ENCODE results near the gene MYO1C.

Gene MYO1C

GRCh38 chr17:1484676-1485422 lies 7.6 kb downstream of the MYO1C start:
- DNase-seq (ENCODE audit: low spot score), result peak; percentile 47

DNA sequence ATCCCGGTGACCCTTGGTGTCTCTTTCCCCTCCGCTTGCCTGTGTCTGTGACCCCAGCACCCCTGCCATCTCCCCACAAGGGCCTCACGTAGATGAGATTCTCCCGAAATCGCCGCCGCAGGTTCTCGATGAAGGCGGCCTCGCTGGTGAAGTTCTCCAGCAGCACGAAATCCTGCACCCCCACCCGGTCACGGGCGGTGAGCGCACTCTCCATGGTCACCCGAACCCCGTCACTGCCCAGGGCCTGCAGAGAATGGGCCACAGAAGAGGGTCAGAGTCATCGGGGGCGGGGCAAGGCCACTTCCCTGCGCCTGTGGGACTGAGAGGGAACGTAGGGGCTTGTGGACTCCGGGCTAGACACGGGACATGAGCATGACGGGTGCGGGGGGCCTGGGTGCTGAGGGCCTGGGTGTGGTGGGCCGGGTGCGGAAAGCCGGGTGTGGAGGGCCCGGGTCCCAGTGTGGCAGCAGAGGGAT lies 8.4 kb downstream of the MYO1C start:
- no peak for DNase-seq (ENCODE audit: low spot score)

GRCh38 chr17:1482680-1483079 lies 9.8 kb downstream of the MYO1C start:
- DNase-seq (ENCODE audit: low spot score), result no peak

DNA sequence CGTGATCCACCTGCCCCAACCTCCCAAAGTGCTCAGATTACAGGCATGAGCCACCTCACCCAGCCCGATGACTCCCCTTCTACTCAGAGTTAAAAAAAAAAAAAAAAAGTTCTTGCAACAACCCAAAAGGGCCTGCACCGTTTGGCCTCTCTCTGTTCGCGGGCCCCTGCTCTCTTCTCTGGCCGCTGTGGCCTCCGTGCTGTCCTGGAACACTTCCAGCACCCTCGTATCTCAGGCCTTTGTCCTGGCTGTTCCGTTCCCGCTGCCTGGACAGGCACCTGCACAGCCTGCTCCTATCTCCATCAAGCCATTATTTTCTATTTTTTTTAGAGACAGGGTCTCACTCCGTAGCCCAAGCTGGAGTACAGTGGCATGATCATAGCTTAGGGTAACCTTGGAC lies 10.8 kb downstream of the MYO1C start:
- DNase-seq (ENCODE audit: low spot score), result no peak

GRCh38 chr17:1480747-1481465 lies 11.6 kb downstream of the MYO1C start:
- DNase-seq (ENCODE audit: low spot score), result no peak

DNA sequence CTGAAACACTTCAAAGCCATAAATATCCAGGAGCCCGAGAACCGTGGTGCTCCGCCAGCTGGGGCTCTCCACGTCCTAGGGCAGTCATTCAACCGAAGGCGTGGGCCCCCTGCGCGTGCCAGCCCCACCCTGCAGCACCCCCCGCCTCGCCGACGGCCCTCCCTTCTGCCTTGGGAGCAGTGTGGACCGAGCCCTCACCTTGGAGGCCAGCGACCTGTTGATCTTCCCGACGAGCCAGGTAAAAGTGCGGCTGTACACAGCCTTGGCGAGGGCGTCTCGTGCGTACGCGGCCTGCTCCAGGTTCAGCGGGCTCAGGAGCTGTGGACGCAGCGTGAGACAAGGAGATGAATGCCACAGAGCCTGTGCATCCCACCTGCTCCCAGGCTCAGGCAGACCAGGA lies 14.1 kb downstream of the MYO1C start:
- DNase-seq (ENCODE audit: low spot score), result no peak

- no peak for DNase-seq (ENCODE audit: low spot score)
These were observed 17.1 kb downstream of the MYO1C start for GRCh38 chr17:1475321-1475854.

DNA sequence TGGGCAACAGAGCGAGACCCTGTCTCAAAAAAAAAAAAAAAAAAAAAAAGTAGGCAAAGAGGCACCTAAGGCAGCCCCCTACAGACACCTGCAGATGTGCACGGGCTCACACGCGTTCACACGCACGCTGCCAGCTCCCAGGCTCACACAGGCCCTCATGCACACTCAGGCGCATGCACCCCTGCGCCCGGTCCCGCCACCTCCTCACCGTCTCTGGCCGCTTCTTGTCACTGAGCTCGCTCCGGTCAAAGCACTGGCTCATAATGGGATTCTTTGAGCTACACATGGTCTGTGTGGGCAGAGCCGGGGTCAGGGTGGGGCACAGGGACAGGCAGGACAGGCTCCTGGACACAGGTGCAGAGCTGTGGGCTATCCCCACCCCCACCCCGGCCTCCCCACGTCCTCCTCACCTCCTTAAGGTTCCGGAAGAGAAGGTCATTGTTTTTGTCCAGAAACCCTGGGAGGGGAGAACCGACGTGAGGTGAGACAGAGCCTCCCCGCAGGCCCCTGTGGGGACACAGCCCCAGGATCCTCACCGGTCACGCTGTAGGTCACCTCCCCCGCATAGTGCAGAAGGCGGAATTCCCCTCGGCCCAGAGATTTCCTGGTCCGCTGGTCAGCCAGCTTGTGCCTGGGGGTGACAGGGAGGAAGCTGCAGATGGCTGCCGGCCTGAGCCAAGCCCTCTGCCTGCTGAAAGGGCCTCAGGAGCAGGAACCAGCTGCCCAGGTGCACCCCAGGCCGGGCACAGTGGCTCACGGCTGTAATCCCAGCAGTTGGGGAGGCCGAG lies 17.9 kb downstream of the MYO1C start:
- no peak for DNase-seq (ENCODE audit: low spot score)

GRCh38 chr17:1473841-1474240 lies 18.6 kb downstream of the MYO1C start:
- DNase-seq (ENCODE audit: low spot score), result no peak

DNA sequence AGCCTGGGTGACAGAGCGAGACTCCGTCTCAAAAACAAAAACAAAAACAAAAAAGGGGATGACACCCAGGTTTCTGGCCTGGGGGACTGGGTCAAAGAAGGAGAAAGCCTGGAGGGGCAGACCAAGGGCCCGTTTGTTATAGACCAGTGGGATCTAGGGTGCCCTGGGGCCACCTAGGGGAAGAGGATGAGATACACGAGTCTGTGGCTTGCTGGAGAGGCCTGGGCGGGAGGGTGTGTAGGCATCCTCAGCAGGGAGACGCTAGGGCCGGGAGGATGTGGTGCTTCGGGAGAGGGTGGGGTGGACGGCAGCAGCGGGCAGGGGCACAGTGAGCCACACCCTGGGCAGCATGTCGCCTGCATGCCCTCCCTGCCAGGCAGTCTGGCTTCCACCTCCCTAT lies 19.3 kb downstream of the MYO1C start:
- no peak for DNase-seq (ENCODE audit: low spot score)

GRCh38 chr17:1471911-1472821 lies 20.3 kb downstream of the MYO1C start:
- DNase-seq (ENCODE audit: low spot score), result peak; percentile 52

DNA sequence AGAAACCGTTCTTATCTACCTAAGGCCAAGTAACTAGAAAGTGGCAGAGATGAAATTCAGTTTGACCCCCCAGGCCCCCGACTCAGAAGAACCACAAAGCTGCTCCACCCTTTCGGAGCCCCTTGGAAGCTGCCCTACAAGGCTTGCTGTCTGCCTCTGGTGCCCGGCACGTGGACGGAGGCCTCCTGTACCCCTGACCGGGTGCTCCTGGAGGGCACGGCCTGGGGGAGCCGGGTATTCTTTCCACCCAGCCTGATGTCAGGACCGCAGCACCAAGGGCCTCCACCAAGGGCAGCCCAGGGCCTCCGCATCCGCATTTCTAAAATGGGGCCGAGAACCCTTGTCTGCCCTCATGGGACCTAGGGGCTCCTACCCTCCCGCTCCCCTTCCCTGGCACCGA lies 21.0 kb downstream of the MYO1C start:
- DNase-seq (ENCODE audit: low spot score), result no peak

- DNase-seq (ENCODE audit: low spot score), result no peak
These were observed 21.6 kb downstream of the MYO1C start for GRCh38 chr17:1470755-1471462.

- DNase-seq (ENCODE audit: low spot score), result no peak
These were observed 22.3 kb downstream of the MYO1C start for GRCh38 chr17:1470071-1470754.

DNA sequence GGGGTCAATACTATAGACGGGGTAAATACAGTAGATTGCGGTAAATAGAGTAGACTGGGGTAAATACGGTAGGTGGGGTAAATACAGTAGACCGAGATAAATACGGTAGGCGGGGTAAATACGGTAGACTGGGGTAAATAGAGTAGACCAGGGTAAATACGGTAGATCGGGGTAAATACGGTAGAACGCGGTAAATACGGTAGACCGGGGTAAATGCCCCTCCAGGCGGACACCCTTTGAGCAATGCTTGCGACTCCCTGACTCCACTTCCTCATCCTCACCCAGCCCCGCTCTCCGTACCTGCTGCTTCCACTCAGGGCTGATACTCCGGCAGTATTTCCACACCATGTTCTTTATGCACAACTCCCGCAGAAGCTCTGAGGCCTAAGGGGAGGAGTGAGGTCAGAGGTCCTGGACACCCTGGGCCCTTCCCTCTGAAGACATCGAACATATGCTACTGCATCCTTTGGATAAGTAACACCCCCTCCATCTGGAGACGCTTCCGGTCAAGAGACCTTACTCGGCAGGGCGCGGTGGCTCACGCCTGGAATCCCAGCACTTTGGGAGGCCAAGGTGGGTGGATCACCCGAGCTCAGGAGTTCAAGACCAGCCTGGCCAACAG lies 23.1 kb downstream of the MYO1C start:
- DNase-seq (ENCODE audit: low spot score), result peak; percentile 54

- DNase-seq (ENCODE audit: low spot score), result no peak
These were observed 24.5 kb downstream of the MYO1C start for GRCh38 chr17:1467898-1468492.

DNA sequence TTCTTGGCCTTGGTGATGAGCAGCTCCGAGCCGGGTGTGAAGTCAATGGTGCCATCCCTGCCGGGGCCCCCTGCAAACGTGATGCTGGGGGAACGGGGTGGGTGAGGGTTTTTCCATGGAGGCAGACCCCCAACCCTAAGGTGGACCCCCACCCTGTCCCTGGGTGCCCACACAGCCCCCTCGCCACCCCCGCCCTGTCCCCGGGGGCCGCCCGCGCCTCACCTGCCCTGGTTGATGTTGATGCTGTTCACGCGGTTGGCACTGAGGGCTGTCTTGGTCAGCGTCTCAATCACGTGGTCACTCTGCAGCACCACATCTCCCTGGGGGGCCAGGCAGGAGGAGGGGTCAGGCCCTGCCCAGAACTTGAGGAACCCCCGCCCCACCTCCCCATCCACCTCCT lies 25.2 kb downstream of the MYO1C start:
- DNase-seq (ENCODE audit: low spot score), result no peak

DNA sequence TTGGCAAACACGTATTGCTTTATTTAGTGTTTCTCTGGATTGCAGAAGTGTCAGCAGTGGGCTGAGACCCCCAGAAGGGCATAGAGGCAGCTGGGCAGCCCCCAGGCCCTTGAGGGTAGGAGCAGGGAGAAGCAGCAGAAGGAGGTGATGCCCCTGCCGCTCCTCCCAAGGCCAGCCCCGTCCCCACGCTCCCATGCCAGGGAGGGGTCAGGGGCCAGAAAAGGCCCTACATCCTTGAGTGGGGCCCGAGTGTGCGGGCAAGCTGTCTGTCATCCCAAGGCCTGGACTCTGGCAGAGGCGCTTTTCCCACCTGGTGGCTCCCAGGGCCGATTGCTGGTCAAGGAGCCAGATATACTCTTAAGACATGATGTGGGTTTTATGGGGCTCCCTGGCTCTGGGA lies 28.3 kb downstream of the MYO1C start:
- no peak for DNase-seq (ENCODE audit: low spot score)
